Measurements from ENCODE around the gene RIF1.

GRCh38 chr2:151498178-151498577, 88.5 kb downstream of the RIF1 start:
- TF ChIP-seq YY1 (IDR thresholded peaks at IDR 0.05; ENCODE audit: insufficient read depth, insufficient read length) (no peak), ZNF274 (IDR thresholded peaks at IDR 0.05; ENCODE audit: low read depth, low read length) (no peak)
